ENCODE data around the gene INTS6. TPM values are rescaled to one million over a fixed set of nuclear protein-coding genes. Genes with fewer than 3 reads are reported as not detected.
A peak's percentile ranks its signal among the peaks of the same experiment; 100 is the strongest.

Gene INTS6
- total and polyA plus RNA-seq, 2 of the 4 experiments (the other 2 are of a cell fraction), result 12.9 to 42.3 TPM

DNA sequence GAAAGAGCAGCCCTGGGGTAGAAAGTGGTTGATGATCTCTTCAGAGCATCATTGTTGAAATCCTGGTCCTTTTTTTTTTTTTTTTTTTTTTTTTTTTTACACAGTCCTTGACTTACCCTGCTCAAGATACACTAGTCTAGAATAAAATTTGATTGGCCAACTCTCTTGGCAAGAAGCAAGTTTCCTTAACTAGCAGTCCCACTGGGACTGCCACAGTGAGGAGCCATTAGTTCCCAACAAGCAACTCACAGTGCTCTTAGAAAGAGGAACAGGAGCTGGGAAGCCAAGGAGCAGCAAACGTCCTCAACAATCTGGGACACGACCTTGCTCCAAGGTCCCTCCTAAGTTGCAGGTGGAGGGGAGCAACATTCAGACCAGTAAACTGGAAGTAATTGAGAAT, 47.9 kb upstream of the INTS6 start:
- ATAC-seq (ENCODE audit: low read depth) (no peak), DNase-seq (no peak)
- in situ Hi-C loops (cut with MboI; ENCODE audit: low sequenced_read_pairs) (no loop called here), dilution Hi-C loops (cut with HindIII; ENCODE audit: low sequenced_read_pairs, unreplicated experiment) (no loop called here), intact Hi-C loops (cut with micrococcal nuclease) (no loop called here)
- Histone ChIP-seq H3K9me3 (ENCODE audit: control insufficient read depth, insufficient read depth, low read length) (no peaks in the 10 kb centered on the region), H2BK15ac (ENCODE audit: low read depth, low read length) (0 out of 3 replicates have a peak overlapping the region, but pooled peaks have one; percentile 15), H3K23ac (ENCODE audit: low read depth, low read length) (no peak overlapping the region), H3K4me1 (ENCODE audit: control insufficient read depth, insufficient read depth, low read length) (peaks cover 1% of the 10 kb centered on the region; the same call in 1 of the 2 replicates), H4K20me1 (ENCODE audit: insufficient read depth, low read length) (no peaks in the 10 kb centered on the region), H4K91ac (ENCODE audit: insufficient read depth, low read depth, low read length) (no peak overlapping the region), H2AK9ac (replicated peaks; ENCODE audit: low read depth, low read length, poor library complexity) (no peak overlapping the region), H3K36me3 (ENCODE audit: control insufficient read depth, insufficient read depth, low read length) (no peaks in the 10 kb centered on the region), H3K56ac (ENCODE audit: extremely low read depth, insufficient read depth, low read length) (no peak overlapping the region), H3K9ac (ENCODE audit: low read depth, low read length) (no peak overlapping the region), H3K4ac (ENCODE audit: low read depth, low read length) (no peak overlapping the region), H2BK120ac (ENCODE audit: low read depth, low read length) (peak overlapping the region; percentile 8; the same call in 1 of the 2 replicates), H3K4me3 (ENCODE audit: insufficient read depth, low read depth, low read length) (no peak overlapping the region), H2BK5ac (ENCODE audit: low read depth, low read length, poor library complexity, severe bottlenecking) (no peak overlapping the region), H2BK20ac (ENCODE audit: low read depth, low read length) (no peak overlapping the region), H3K4me2 (ENCODE audit: low read depth, low read length) (no peak overlapping the region), H3K27ac (ENCODE audit: insufficient read depth, low read length) (no peak overlapping the region), H3K27me3 (ENCODE audit: control insufficient read depth, insufficient read depth, low read length) (no peaks in the 10 kb centered on the region), H3K14ac (replicated peaks; ENCODE audit: low read depth, low read length) (no peak overlapping the region), H3K79me1 (ENCODE audit: low read depth in 1 of 2, low read length in 2 of 2) (no peaks in the 10 kb centered on the region), H4K8ac (ENCODE audit: low read depth in 2 of 2, low read length in 2 of 2) (no peak overlapping the region), H2AFZ (replicated peaks; ENCODE audit: low read length, poor library complexity) (no peak overlapping the region), H3K9me1 (ENCODE audit: insufficient read depth, low read length) (peaks cover 5% of the 10 kb centered on the region; the same call in 1 of the 2 replicates), H4K5ac (ENCODE audit: low read depth, low read length) (no peak overlapping the region), H3K18ac (ENCODE audit: low read depth, low read length) (no peak overlapping the region), H2AK5ac (ENCODE audit: low read depth, low read length) (no peak overlapping the region)
- CTCF ChIA-PET, result no interaction called here
- TF ChIP-seq RAD21 (IDR thresholded peaks at IDR 0.05; ENCODE audit: low read length), result no peak
- no peak for TF ChIP-seq BHLHE40 (IDR thresholded peaks at IDR 0.05; ENCODE audit: low read depth, low read length)
- no peak for TF ChIP-seq FOS (IDR thresholded peaks at IDR 0.05; ENCODE audit: low read depth, low read length)
- TF ChIP-seq, protein P1, sequence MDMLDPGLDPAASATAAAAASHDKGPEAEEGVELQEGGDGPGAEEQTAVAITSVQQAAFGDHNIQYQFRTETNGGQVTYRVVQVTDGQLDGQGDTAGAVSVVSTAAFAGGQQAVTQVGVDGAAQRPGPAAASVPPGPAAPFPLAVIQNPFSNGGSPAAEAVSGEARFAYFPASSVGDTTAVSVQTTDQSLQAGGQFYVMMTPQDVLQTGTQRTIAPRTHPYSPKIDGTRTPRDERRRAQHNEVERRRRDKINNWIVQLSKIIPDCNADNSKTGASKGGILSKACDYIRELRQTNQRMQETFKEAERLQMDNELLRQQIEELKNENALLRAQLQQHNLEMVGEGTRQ (IDR thresholded peaks at IDR 0.05; ENCODE audit: low read depth, low read length), result no peak
- TF ChIP-seq POLR2A (IDR thresholded peaks at IDR 0.05; ENCODE audit: low read depth, low read length), result no peak
- TF ChIP-seq, protein P2, sequence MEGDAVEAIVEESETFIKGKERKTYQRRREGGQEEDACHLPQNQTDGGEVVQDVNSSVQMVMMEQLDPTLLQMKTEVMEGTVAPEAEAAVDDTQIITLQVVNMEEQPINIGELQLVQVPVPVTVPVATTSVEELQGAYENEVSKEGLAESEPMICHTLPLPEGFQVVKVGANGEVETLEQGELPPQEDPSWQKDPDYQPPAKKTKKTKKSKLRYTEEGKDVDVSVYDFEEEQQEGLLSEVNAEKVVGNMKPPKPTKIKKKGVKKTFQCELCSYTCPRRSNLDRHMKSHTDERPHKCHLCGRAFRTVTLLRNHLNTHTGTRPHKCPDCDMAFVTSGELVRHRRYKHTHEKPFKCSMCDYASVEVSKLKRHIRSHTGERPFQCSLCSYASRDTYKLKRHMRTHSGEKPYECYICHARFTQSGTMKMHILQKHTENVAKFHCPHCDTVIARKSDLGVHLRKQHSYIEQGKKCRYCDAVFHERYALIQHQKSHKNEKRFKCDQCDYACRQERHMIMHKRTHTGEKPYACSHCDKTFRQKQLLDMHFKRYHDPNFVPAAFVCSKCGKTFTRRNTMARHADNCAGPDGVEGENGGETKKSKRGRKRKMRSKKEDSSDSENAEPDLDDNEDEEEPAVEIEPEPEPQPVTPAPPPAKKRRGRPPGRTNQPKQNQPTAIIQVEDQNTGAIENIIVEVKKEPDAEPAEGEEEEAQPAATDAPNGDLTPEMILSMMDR (conservative IDR thresholded peaks at IDR 0.05; ENCODE audit: low read depth, low read length), result no peak
- TF ChIP-seq MAFK (IDR thresholded peaks at IDR 0.05; ENCODE audit: low read depth, low read length), result no peak
- TF ChIP-seq RCOR1 (IDR thresholded peaks at IDR 0.05; ENCODE audit: insufficient replicate concordance, low read length), result no peak
- no peak for TF ChIP-seq RFX5 (IDR thresholded peaks at IDR 0.05; ENCODE audit: low read depth, low read length)
- TF ChIP-seq, protein P3, sequence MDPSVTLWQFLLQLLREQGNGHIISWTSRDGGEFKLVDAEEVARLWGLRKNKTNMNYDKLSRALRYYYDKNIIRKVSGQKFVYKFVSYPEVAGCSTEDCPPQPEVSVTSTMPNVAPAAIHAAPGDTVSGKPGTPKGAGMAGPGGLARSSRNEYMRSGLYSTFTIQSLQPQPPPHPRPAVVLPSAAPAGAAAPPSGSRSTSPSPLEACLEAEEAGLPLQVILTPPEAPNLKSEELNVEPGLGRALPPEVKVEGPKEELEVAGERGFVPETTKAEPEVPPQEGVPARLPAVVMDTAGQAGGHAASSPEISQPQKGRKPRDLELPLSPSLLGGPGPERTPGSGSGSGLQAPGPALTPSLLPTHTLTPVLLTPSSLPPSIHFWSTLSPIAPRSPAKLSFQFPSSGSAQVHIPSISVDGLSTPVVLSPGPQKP (IDR thresholded peaks at IDR 0.05; ENCODE audit: borderline replicate concordance, low read depth, low read length), result no peak
- TF ChIP-seq CHD1 (IDR thresholded peaks at IDR 0.05; ENCODE audit: low read depth, low read length), result no peak
- TF ChIP-seq CEBPB (IDR thresholded peaks at IDR 0.05; ENCODE audit: low read depth, low read length), result no peak
- no peak for TF ChIP-seq SMC3 (IDR thresholded peaks at IDR 0.05; ENCODE audit: low read depth, low read length)
- TF ChIP-seq MAZ (IDR thresholded peaks at IDR 0.05; ENCODE audit: borderline replicate concordance, low read depth, low read length), result no peak
- POLR2A ChIA-PET (ENCODE audit: unreplicated experiment), result no interaction called here
- BruUV-seq (replicated peaks), result no TSS peak
- WGBS, 2 experiments (ENCODE audit: extremely low coverage in 2 of 2, insufficient read length in 1 of 2), result no CpG with 5 or more reads among the region's 2 CpGs
